HG02840 (cell line): ENCODE measurements around the gene DAO.
"Not testable (repeated sequence)": the region's sequence is repeated elsewhere in the genome, so short reads cannot be mapped to it uniquely, and the experiment has no call there.

Experiments
- ATAC-seq: cut with Tn5 transposase; IDR thresholded peaks from one replicate; pipeline ENCODE4 v1.9.1; 2021; ENCODE audit warnings: mild to moderate bottlenecking, moderate library complexity, moderate number of reproducible peaks; ENCODE audit not compliant: unreplicated experiment, low FRiP score

DAO gene

GRCh38 chr12:108866083-108866482 lies 13.8 kb upstream of the DAO start:
- ATAC-seq: not testable (repeated sequence)

GRCh38 chr12:108868781-108869180 lies 11.1 kb upstream of the DAO start:
- ATAC-seq: no peak

GRCh38 chr12:108875280-108875679 lies 4.6 kb upstream of the DAO start:
- no peak for ATAC-seq

- ATAC-seq: no peak
These were observed 4.1 kb upstream of the DAO start for GRCh38 chr12:108875682-108876361.

GRCh38 chr12:108876550-108876949 lies 3.3 kb upstream of the DAO start:
- no peak for ATAC-seq

GRCh38 chr12:108881953-108882352 lies 2.1 kb downstream of the DAO start:
- no peak for ATAC-seq

- ATAC-seq: no peak
These were observed 4.5 kb downstream of the DAO start for GRCh38 chr12:108884116-108885012.

- ATAC-seq: no peak
These were observed 7.2 kb downstream of the DAO start for GRCh38 chr12:108886873-108887629.

- ATAC-seq: no peak
These were observed 8.1 kb downstream of the DAO start for GRCh38 chr12:108888031-108888430.

- no peak for ATAC-seq
These were observed 10.3 kb downstream of the DAO start for GRCh38 chr12:108890208-108890607.

- no peak for ATAC-seq
These were observed 15.4 kb downstream of the DAO start for GRCh38 chr12:108895220-108895802.

GRCh38 chr12:108896336-108896735 lies 16.4 kb downstream of the DAO start:
- no peak for ATAC-seq

- no peak for ATAC-seq
These were observed 16.9 kb downstream of the DAO start for GRCh38 chr12:108896817-108897216.

GRCh38 chr12:108899145-108899544 lies 19.3 kb downstream of the DAO start:
- no peak for ATAC-seq

- no peak for ATAC-seq
These were observed 25.8 kb downstream of the DAO start for GRCh38 chr12:108905725-108906124.

GRCh38 chr12:108906971-108907370 lies 27.1 kb downstream of the DAO start:
- no peak for ATAC-seq

- ATAC-seq: no peak
These were observed 28.0 kb downstream of the DAO start for GRCh38 chr12:108907839-108908351.

GRCh38 chr12:108910336-108910735 lies 30.4 kb downstream of the DAO start:
- ATAC-seq: no peak

GRCh38 chr12:108911915-108912314 lies 32.0 kb downstream of the DAO start:
- no peak for ATAC-seq

- ATAC-seq: no peak
These were observed 32.5 kb downstream of the DAO start for GRCh38 chr12:108912361-108912760.
